Psoas muscle (tissue), 8 donors: Measurements from ENCODE around the gene MMD. TPM values are rescaled to one million over a fixed set of nuclear protein-coding genes. Genes with fewer than 3 reads are reported as not detected.
"Not testable (repeated sequence)": the region's sequence is repeated elsewhere in the genome, so short reads cannot be mapped to it uniquely, and the experiment has no call there.

ENCODE experiments used
- ATAC-seq, 4 donors: fragments of 200-7000 bp; cut with Tn5 transposase; one replicate each; pipeline ENCODE4 v1.9.1; 2020; ENCODE audit warnings: moderate library complexity in 3 of 4, mild to moderate bottlenecking in 2 of 4
- DNase-seq, 2 donors: peaks; one replicate each; pipeline ENCODE4 v3.0.0-alpha.2; 2020
- H3K27ac ChIP-seq: fragments of 200-600 bp; one replicate; pipeline ENCODE4 v1.8.0; 2022
- H3K27me3 ChIP-seq, 3 donors: fragments of 200-600 bp in 1 of 3; one replicate each; pipeline versions ENCODE4 v1.6.1 to v1.8.0; 2013 to 2022; ENCODE audit warnings: low read length in 2 of 3, mild to moderate bottlenecking in 2 of 3, moderate library complexity in 1 of 3; ENCODE audit not compliant: insufficient read depth in 3 of 3
- H3K36me3 ChIP-seq, 2 donors: fragments of 200-600 bp in 1 of 2; one replicate each; pipeline versions ENCODE4 v1.6.1 to v1.8.0; 2013 to 2022; ENCODE audit warnings: low read depth in 1 of 2, mild to moderate bottlenecking in 1 of 2, moderate library complexity in 1 of 2; ENCODE audit not compliant: insufficient read depth in 1 of 2
- H3K4me1 ChIP-seq: fragments of 200-600 bp; one replicate; pipeline ENCODE4 v1.8.0; 2022
- H3K4me3 ChIP-seq: fragments of 200-600 bp; one replicate; pipeline ENCODE4 v1.8.0; 2022; ENCODE audit warnings: mild to moderate bottlenecking
- H3K9me3 ChIP-seq: fragments of 200-600 bp; one replicate; pipeline ENCODE4 v1.8.0; 2022
- WGBS, 3 donors: extraction: QIAGEN DNeasy Blood & Tissue Kit; methylation state at CpG; one replicate each; pipeline versions ENCODE4 v1.1.6 to v1.1.7; 2013; 5-methylcytosine and 5-hydroxymethylcytosine counted together
- intact Hi-C, 2 donors: fragments of 100-400 bp; cut with DNase I; formaldehyde crosslinking; loops; one replicate each; pipeline versions ENCODE4 v1.11.0 to v1.14.2; 2022
- polyA plus RNA-seq, 3 donors: library from polyadenylated mRNA; stranded (reverse); fragments of 200-250 nt; gene quantifications; one replicate each; pipeline ENCODE4 v1.2.3, GENCODE V29; 2013
- total RNA-seq, 4 donors: library from RNA; stranded (reverse); fragmentation: NEBNext Ultra II Directional in 2 of 4; extraction: Animal tissue kit (Norgen Biotek cat#: 25700) in 2 of 4; gene quantifications; one replicate each; pipeline versions ENCODE4 v1.2.1 to v1.2.4, GENCODE V29; 2021 to 2023
- TF ChIP-seq, protein P1 (sequence below): fragments of 200-600 bp; IDR thresholded peaks from one replicate; pipeline ENCODE4 v1.8.0; 2022; ENCODE audit warnings: antibody characterized with exemption
- donor health status: healthy with polysubstance abuse.
- donor health status: DM: no; HTN: no; CAD: no; lungs with moderate emphysema.
- donor health status: Bipolar disorder and iron deficiency.
- donor health status: healthy.
- donor health status: DM: yes; HTN: yes; CAD: no.
- donor health status: DM: no; HTN: no; CAD: no.
- donor health status: DM: no; HTN: no; CAD: no.
- donor health status: DM: yes; HTN: yes; CAD: no.

The MMD gene
- total and polyA plus RNA-seq, 7 donors = 3.0 to 11.0 (median 6.2) TPM

DNA sequence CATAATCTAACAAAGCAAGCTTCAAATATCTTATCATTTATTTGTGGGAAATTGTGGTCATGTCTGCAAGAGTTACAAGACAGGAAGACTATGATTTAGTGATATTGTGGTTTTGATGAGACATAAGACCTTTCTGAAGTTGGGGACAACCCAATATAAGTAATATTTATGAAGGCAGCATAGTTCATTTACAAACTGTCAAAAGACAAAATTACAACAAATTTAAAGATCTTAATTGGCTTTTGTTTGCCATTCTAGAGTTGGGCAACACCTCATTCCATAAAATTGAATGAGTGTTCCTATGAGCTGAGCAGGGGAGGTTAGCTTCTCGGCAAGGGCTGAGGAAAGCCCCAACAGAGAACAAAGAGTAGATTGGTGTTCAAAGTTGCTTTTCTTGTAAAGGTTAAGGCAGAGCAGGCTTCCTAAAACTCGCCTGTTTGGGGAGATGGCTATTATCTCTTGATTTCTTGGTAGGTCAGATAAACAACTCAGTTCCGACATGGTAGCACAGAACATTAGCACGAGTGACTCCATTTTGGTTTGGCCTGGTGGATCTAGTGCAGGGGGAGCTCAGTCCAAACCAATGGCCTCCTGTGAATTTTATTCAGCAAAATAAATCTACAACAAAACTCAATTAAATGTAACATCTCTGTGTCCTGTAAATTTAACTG, 10.9 kb upstream of the MMD start:
- ATAC-seq = no peak
- 90 to 100% (median 90%) methylated on average over 4 of the region's 4 CpGs for WGBS, 3 donors
- Histone ChIP-seq H3K4me1 (no peaks in the 10 kb centered on the region), H3K4me3 (no peak overlapping the region), H3K27me3 (no peaks in the 10 kb centered on the region), H3K9me3 (no peaks in the 10 kb centered on the region), H3K36me3 (no peaks in the 10 kb centered on the region), H3K27ac (no peak overlapping the region)
- TF ChIP-seq, protein P1, sequence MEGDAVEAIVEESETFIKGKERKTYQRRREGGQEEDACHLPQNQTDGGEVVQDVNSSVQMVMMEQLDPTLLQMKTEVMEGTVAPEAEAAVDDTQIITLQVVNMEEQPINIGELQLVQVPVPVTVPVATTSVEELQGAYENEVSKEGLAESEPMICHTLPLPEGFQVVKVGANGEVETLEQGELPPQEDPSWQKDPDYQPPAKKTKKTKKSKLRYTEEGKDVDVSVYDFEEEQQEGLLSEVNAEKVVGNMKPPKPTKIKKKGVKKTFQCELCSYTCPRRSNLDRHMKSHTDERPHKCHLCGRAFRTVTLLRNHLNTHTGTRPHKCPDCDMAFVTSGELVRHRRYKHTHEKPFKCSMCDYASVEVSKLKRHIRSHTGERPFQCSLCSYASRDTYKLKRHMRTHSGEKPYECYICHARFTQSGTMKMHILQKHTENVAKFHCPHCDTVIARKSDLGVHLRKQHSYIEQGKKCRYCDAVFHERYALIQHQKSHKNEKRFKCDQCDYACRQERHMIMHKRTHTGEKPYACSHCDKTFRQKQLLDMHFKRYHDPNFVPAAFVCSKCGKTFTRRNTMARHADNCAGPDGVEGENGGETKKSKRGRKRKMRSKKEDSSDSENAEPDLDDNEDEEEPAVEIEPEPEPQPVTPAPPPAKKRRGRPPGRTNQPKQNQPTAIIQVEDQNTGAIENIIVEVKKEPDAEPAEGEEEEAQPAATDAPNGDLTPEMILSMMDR = no peak
- DNase-seq = no peak
- intact Hi-C loops = no loop called here

DNA sequence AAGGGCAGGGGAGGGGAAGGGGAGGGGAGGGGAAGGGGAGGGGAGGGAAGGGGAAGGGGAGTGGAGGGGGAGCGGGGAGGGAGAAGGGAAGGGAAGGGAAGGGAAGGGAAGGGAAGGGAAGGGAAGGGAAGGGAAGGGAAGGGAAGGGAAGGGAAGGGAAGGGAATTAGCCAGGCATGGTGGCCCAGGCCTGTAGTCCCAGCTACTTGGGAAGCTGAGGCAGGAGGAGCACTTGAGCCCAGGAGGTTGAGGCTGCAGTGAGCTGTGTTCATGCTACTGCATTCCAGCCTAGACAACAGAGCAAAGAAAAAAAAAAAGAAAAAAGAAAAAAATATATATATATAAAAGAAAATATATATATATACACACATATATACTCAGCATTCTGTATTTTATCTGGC, 10.3 kb upstream of the MMD start:
- no CpG with 5 or more reads among the region's 1 CpG for WGBS, 3 donors
- intact Hi-C loops, ATAC-seq, H3K4me1 ChIP-seq, H3K4me3 ChIP-seq, H3K27me3 ChIP-seq, H3K27ac ChIP-seq, H3K9me3 ChIP-seq, DNase-seq, H3K36me3 ChIP-seq: not testable (repeated sequence)

DNA sequence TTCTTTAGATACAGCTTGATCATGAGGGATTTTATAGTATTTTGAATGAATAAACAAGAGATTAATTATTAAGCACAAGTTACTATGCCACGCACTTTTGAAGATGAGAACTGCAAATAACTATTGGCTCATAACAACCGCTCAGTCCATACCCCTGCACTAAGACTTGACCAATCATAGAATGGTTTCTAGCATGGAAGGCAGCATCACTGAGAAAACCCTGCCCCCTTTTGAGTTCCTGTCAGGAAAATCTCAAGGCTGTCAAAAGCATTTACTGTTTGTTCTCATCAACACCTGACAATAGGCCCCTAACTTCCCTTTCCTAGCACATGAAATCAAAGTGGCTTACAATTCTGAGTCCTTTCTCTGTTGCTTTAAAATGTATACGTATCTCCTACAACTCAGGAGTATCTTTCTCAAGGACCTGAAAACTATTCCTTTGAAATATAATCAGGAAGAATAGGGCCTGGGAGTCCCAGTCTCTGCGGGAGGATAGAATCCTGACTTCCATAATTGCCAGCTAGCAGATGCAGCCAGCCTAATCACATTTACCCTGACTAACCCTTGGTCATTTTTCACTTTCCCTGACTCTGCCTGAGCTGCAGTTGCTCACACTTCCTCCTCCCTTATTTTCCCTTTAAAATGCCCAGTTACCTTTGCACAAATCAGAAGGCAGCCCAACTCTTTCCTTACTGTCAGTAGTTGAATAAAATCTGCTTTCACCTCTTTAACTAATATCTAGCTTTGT, 9.1 kb upstream of the MMD start:
- TF ChIP-seq, protein P1 = no peak
- intact Hi-C loops = no loop called here
- H3K4me3 ChIP-seq = no peak overlapping the region

DNA sequence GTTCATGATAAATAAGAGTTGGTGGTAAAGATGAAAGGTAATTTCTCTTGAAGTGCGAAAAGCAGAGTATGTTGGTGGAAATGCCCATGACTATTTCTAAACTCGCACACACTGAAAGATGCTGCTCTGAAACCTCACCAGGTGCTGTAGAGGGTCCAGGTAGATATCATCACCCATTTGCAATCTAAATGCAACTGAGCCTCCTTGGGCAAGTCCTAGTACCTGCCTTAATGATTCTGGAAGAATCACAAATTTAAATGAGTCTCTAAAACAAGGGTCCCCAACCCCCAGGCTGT, 5.9 kb upstream of the MMD start:
- H3K27me3 ChIP-seq = peaks cover 0 to 4% (median 0%) of the 10 kb centered on the region in 3 donors
- TF ChIP-seq, protein P1 = no peak
- H3K4me3 ChIP-seq = no peak overlapping the region
- no peaks in the 10 kb centered on the region for H3K9me3 ChIP-seq
- ATAC-seq (no peak), DNase-seq (no peak)
- no peak overlapping the region for H3K27ac ChIP-seq
- H3K36me3 ChIP-seq = no peaks in the 10 kb centered on the region
- intact Hi-C loops = no loop called here
- 97 to 99% (median 98%) methylated on average over 2 of the region's 2 CpGs for WGBS, 3 donors
- H3K4me1 ChIP-seq = no peaks in the 10 kb centered on the region

More for the DNA sequence above, 9.1 kb upstream of the MMD start:
- no peaks in the 10 kb centered on the region for H3K9me3 ChIP-seq
- H3K36me3 ChIP-seq = no peaks in the 10 kb centered on the region
- DNase-seq = no peak
- no peaks in the 10 kb centered on the region for H3K27me3 ChIP-seq
- H3K27ac ChIP-seq = peak overlapping the region; percentile 5
- WGBS, 3 donors = 55 to 66% (median 58%) methylated on average over 4 of the region's 4 CpGs
- no peaks in the 10 kb centered on the region for H3K4me1 ChIP-seq
- no peak for ATAC-seq

DNA sequence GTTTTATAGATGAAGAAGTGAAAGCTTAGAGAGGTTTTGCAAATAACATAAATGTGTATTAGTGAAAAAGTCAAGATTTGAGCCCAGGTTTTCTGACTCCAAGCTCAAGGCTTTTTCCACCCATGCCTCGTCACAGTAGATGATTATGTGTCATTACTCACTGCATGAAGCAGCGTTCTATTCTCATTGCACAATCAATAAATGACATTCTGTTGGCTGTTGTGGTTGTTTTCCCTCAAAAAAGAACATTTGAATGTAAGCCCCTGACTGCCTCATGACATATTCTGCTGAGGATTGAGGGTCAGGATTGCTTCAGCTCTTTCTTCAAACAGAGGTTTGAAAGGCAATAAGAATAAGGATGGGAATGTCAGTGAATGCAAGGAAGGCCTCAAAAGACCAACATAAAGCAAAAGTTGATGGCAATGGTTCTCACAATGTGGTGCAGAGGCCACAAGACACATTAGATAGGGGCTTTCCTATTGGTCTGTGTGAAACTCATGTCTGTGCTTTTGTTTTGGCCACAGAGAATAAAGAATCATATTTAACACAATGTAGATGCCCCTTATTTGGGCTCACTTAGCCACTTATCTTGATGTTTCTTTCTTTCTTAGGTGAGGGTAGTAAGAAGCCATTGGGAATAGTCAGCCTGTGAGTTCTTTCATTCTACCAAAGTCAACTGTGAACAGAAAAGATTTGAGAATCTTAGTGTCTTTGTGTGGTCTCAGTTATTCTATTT, 5.4 kb upstream of the MMD start:
- H3K9me3 ChIP-seq = no peaks in the 10 kb centered on the region
- intact Hi-C loops = no loop called here

More for the DNA sequence above, 5.4 kb upstream of the MMD start:
- TF ChIP-seq, protein P1 = no peak
- WGBS, 3 donors = 66 to 69% (median 66%) methylated on average over 2 of the region's 2 CpGs
- peaks cover 0 to 4% (median 0%) of the 10 kb centered on the region in 3 donors for H3K27me3 ChIP-seq
- H3K4me3 ChIP-seq = no peak overlapping the region
- DNase-seq (no peak), ATAC-seq (no peak)
- H3K36me3 ChIP-seq = no peaks in the 10 kb centered on the region
- H3K4me1 ChIP-seq = no peaks in the 10 kb centered on the region
- no peak overlapping the region for H3K27ac ChIP-seq
